ENCODE data around the gene GPR151.

The GPR151 gene

GRCh38 chr5:146520731-146521130 is 4.7 kb upstream of the GPR151 start:
- no peak for DNase-seq (ENCODE audit: low read depth, low spot score)

- DNase-seq (ENCODE audit: low read depth, low spot score): no peak
Measured at GRCh38 chr5:146519554-146519953, 3.6 kb upstream of the GPR151 start.

- no peak for DNase-seq (ENCODE audit: low read depth, low spot score)
Measured at GRCh38 chr5:146515473-146516150, 378 bp downstream of the GPR151 start.

- no peak for DNase-seq (ENCODE audit: low read depth, low spot score)
Measured at GRCh38 chr5:146514575-146514974, 1.4 kb downstream of the GPR151 start.

- no peak for DNase-seq (ENCODE audit: low read depth, low spot score)
Measured at GRCh38 chr5:146513462-146513861, 2.5 kb downstream of the GPR151 start.

- DNase-seq (ENCODE audit: low read depth, low spot score): no peak
Measured at GRCh38 chr5:146510559-146511125, 5.3 kb downstream of the GPR151 start.

GRCh38 chr5:146507428-146507827 is 8.6 kb downstream of the GPR151 start:
- DNase-seq (ENCODE audit: low read depth, low spot score): no peak

- DNase-seq (ENCODE audit: low read depth, low spot score): no peak
Measured at GRCh38 chr5:146499680-146500079, 16.3 kb downstream of the GPR151 start.

- DNase-seq (ENCODE audit: low read depth, low spot score): no peak
Measured at GRCh38 chr5:146494656-146495055, 21.3 kb downstream of the GPR151 start.

- DNase-seq (ENCODE audit: low read depth, low spot score): no peak
Measured at GRCh38 chr5:146490089-146490843, 25.7 kb downstream of the GPR151 start.

- no peak for DNase-seq (ENCODE audit: low read depth, low spot score)
Measured at GRCh38 chr5:146484714-146485391, 31.1 kb downstream of the GPR151 start.

- no peak for DNase-seq (ENCODE audit: low read depth, low spot score)
Measured at GRCh38 chr5:146482775-146483174, 33.2 kb downstream of the GPR151 start.

- DNase-seq (ENCODE audit: low read depth, low spot score): no peak
Measured at GRCh38 chr5:146475906-146476305, 40.1 kb downstream of the GPR151 start.

GRCh38 chr5:146475190-146475780 is 40.7 kb downstream of the GPR151 start:
- no peak for DNase-seq (ENCODE audit: low read depth, low spot score)

- no peak for DNase-seq (ENCODE audit: low read depth, low spot score)
Measured at GRCh38 chr5:146474065-146474464, 41.9 kb downstream of the GPR151 start.

- no peak for DNase-seq (ENCODE audit: low read depth, low spot score)
Measured at GRCh38 chr5:146467760-146468159, 48.2 kb downstream of the GPR151 start.

GRCh38 chr5:146466521-146467349 is 49.3 kb downstream of the GPR151 start:
- DNase-seq (ENCODE audit: low read depth, low spot score): no peak

- DNase-seq (ENCODE audit: low read depth, low spot score): no peak
Measured at GRCh38 chr5:146463446-146463845, 52.5 kb downstream of the GPR151 start.

All from ELF-1 (cell line).